H1 (cell line): ENCODE measurements around the gene ANXA3. TPM values are rescaled to one million over a fixed set of nuclear protein-coding genes. Genes with fewer than 3 reads are reported as not detected.

Experiments
- CTCF ChIA-PET: fragments of 300-600 bp; sonication (Branson Sonifier 250); formaldehyde crosslinking; loops from one replicate; lab custom pipeline; 2021; ENCODE audit not compliant: partially characterized antibody; lab: Charles Lee
- POLR2A ChIA-PET: fragments of 300-600 bp; sonication (Branson Sonifier 250); formaldehyde crosslinking; loops from one replicate; lab custom pipeline; 2021; ENCODE audit warnings: inconsistent platforms; ENCODE audit not compliant: partially characterized antibody; lab: Charles Lee
- DNase-seq, 2 experiments: peaks; one replicate each; pipeline versions ENCODE4 v3.0.0 to v3.0.0-alpha.2; 2010 to 2022; ENCODE audit warnings: low spot score in 2 of 2, low read depth in 1 of 2, mixed read lengths in 1 of 2
- FAIRE-seq: peaks from 2 replicates; lab custom pipeline; 2011; peaks lifted over from hg19 to GRCh38; lab: Jason Lieb, UNC
- H2AFZ ChIP-seq: 2 replicates; pipeline ENCODE4 v1.8.1; 2012; ENCODE audit warnings: low read length, inconsistent platforms
- H2AK5ac ChIP-seq: 2 replicates; pipeline ENCODE4 v1.6.1; 2013; ENCODE audit warnings: low read depth, low read length
- H2BK120ac ChIP-seq: replicated peaks from 2 replicates; pipeline ENCODE3; 2013; ENCODE audit warnings: low read depth, low read length, inconsistent platforms
- H2BK12ac ChIP-seq: 2 replicates; pipeline ENCODE4 v1.6.1; 2013; ENCODE audit warnings: low read depth, low read length
- H2BK15ac ChIP-seq: 2 replicates; pipeline ENCODE4 v1.6.1; 2013; ENCODE audit warnings: low read length
- H2BK20ac ChIP-seq: 2 replicates; pipeline ENCODE4 v1.6.1; 2013; ENCODE audit warnings: low read length
- H2BK5ac ChIP-seq: 2 replicates; pipeline ENCODE4 v1.6.1; 2013; ENCODE audit warnings: low read depth, low read length
- H3K14ac ChIP-seq: 2 replicates; pipeline ENCODE4 v1.6.1; 2013; ENCODE audit warnings: inconsistent platforms; ENCODE audit not compliant: insufficient read length
- H3K18ac ChIP-seq: 2 replicates; pipeline ENCODE4 v1.6.1; 2013; ENCODE audit warnings: low read length; ENCODE audit errors: extremely low read depth
- H3K23ac ChIP-seq: 2 replicates; pipeline ENCODE4 v1.6.1; 2013; ENCODE audit warnings: inconsistent platforms; ENCODE audit not compliant: insufficient read length
- H3K23me2 ChIP-seq: 2 replicates; pipeline ENCODE4 v1.6.1; 2013; ENCODE audit warnings: low read depth, low read length
- H3K27ac ChIP-seq: 2 replicates; pipeline ENCODE4 v1.6.1; 2011; ENCODE audit warnings: low read depth, low read length, inconsistent platforms
- H3K27me3 ChIP-seq, 4 experiments: replicated peaks in 1 of 4; 1 replicate in 1 of 4; 2 replicates in 3 of 4; pipeline versions ENCODE4 v1.6.1 to v1.8.1; 2011 to 2013; ENCODE audit warnings: low read length in 3 of 4, mild to moderate bottlenecking in 3 of 4, inconsistent platforms in 2 of 4, mixed read lengths in 2 of 4, moderate library complexity in 1 of 4; ENCODE audit not compliant: control insufficient read depth in 3 of 4, insufficient read depth in 3 of 4; ENCODE audit errors: extremely low read depth in 1 of 4
- H3K36me3 ChIP-seq, 4 experiments: 2 replicates each; pipeline versions ENCODE4 v1.6.1 to v1.8.1; 2011 to 2013; ENCODE audit warnings: mild to moderate bottlenecking in 4 of 4, low read length in 3 of 4, moderate library complexity in 2 of 4, control low read depth in 1 of 4, inconsistent platforms in 1 of 4; ENCODE audit not compliant: insufficient read depth in 4 of 4, control insufficient read depth in 2 of 4
- H3K4ac ChIP-seq: replicated peaks from 2 replicates; pipeline ENCODE3; 2013; ENCODE audit warnings: low read length, low read depth, mixed read lengths, inconsistent platforms; ENCODE audit not compliant: insufficient read length
- H3K4me1 ChIP-seq, 4 experiments: replicated peaks in 1 of 4; 1 replicate in 1 of 4; 2 replicates in 3 of 4; pipeline versions ENCODE4 v1.6.1 to v1.8.1; 2011 to 2013; ENCODE audit warnings: low read length in 3 of 4, inconsistent platforms in 2 of 4, mixed read lengths in 1 of 4; ENCODE audit not compliant: insufficient read depth in 4 of 4, control insufficient read depth in 3 of 4
- H3K4me2 ChIP-seq, 2 experiments: 2 replicates each; pipeline versions ENCODE4 v1.6.1 to v1.8.1; 2011 to 2013; ENCODE audit warnings: low read depth in 2 of 2, low read length in 2 of 2, control low read depth in 1 of 2, inconsistent platforms in 1 of 2, mild to moderate bottlenecking in 1 of 2; ENCODE audit not compliant: insufficient read depth in 1 of 2
- H3K4me3 ChIP-seq, 4 experiments: fragments of 200-600, 300-600 bp in 1 of 4; sonication (generic), shearing (Covaris generic), sonication (Bioruptor Twin) in 1 of 4; 2 replicates each; pipeline versions ENCODE4 v1.5.1 to v1.8.1; 2011 to 2016; ENCODE audit warnings: low read length in 4 of 4, low read depth in 3 of 4, control low read depth in 2 of 4, inconsistent platforms in 2 of 4, mild to moderate bottlenecking in 2 of 4, mixed read lengths in 1 of 4, moderate library complexity in 1 of 4; ENCODE audit not compliant: insufficient read depth in 2 of 4; ENCODE audit errors: extremely low read depth in 1 of 4
- H3K56ac ChIP-seq: replicated peaks from 2 replicates; pipeline ENCODE3; 2013; ENCODE audit warnings: low read depth, mild to moderate bottlenecking, mixed read lengths, low read length, inconsistent platforms; ENCODE audit not compliant: insufficient read length
- H3K79me1 ChIP-seq: 2 replicates; pipeline ENCODE4 v1.6.1; 2013; ENCODE audit warnings: low read depth, low read length, control low read depth
- H3K79me2 ChIP-seq, 2 experiments: 2 replicates each; pipeline versions ENCODE4 v1.6.1 to v1.8.1; 2012 to 2013; ENCODE audit warnings: low read length in 2 of 2, mild to moderate bottlenecking in 2 of 2, inconsistent platforms in 1 of 2; ENCODE audit not compliant: insufficient read depth in 2 of 2, control insufficient read depth in 1 of 2
- H3K9ac ChIP-seq, 4 experiments: replicated peaks in 1 of 4; 1 replicate in 1 of 4; 2 replicates in 3 of 4; pipeline versions ENCODE4 v1.6.1 to v1.8.1; 2011 to 2013; ENCODE audit warnings: low read depth in 3 of 4, low read length in 3 of 4, control low read depth in 2 of 4, mild to moderate bottlenecking in 2 of 4, moderate library complexity in 2 of 4, inconsistent platforms in 1 of 4; ENCODE audit errors: extremely low read depth in 1 of 4
- H3K9me3 ChIP-seq, 2 experiments: 2 replicates each; pipeline versions ENCODE4 v1.6.1 to v1.8.1; 2012 to 2013; ENCODE audit warnings: mild to moderate bottlenecking in 2 of 2, moderate library complexity in 2 of 2, control low read depth in 1 of 2, inconsistent platforms in 1 of 2, low read depth in 1 of 2, low read length in 1 of 2, mixed read lengths in 1 of 2; ENCODE audit not compliant: insufficient read depth in 2 of 2
- H4K20me1 ChIP-seq, 2 experiments: replicated peaks in 1 of 2; 2 replicates each; pipeline versions ENCODE3 to v1.8.1; 2011 to 2013; ENCODE audit warnings: inconsistent platforms in 2 of 2, low read length in 2 of 2, mild to moderate bottlenecking in 1 of 2; ENCODE audit not compliant: insufficient read depth in 2 of 2, control insufficient read depth in 1 of 2
- H4K5ac ChIP-seq: 2 replicates; pipeline ENCODE4 v1.6.1; 2013; ENCODE audit warnings: low read length, low read depth, mixed read lengths, inconsistent platforms; ENCODE audit not compliant: insufficient read length
- H4K8ac ChIP-seq: 2 replicates; pipeline ENCODE4 v1.8.0; 2013; ENCODE audit warnings: mild to moderate bottlenecking, moderate library complexity, low read length, inconsistent platforms; ENCODE audit not compliant: insufficient read depth; ENCODE audit errors: extremely low read depth
- H4K91ac ChIP-seq: replicated peaks from 2 replicates; pipeline ENCODE3; 2013; ENCODE audit warnings: low read length, mixed read lengths, inconsistent platforms; ENCODE audit not compliant: insufficient read length
- CBX5 ChIP-seq: fragments of 300-800, 300-1000 bp; sonication (generic); IDR thresholded peaks from 2 replicates; pipeline ENCODE4 v1.7.1; 2016; ENCODE audit warnings: antibody characterized with exemption, low read length, low read depth
- CBX8 ChIP-seq: fragments of 300-800, 300-1000 bp; sonication (generic); IDR thresholded peaks from 2 replicates; pipeline ENCODE4 v1.7.1; 2016; ENCODE audit warnings: low read depth, low read length, borderline replicate concordance
- CEBPB ChIP-seq: IDR thresholded peaks from 2 replicates; pipeline ENCODE4 v1.6.1; 2012; ENCODE audit warnings: low read depth, low read length
- GABPA ChIP-seq: IDR thresholded peaks from 2 replicates; pipeline ENCODE4 v1.6.1; 2011; ENCODE audit warnings: mild to moderate bottlenecking, low read length, moderate library complexity, borderline replicate concordance; ENCODE audit not compliant: insufficient read depth
- KDM4A ChIP-seq: IDR thresholded peaks from one replicate; pipeline ENCODE4 v1.7.1; 2012; ENCODE audit warnings: low read depth, mild to moderate bottlenecking, moderate library complexity, low read length, inconsistent platforms; ENCODE audit not compliant: severe bottlenecking
- SAP30 ChIP-seq: fragments of 300-600 bp; sonication (generic); IDR thresholded peaks from 2 replicates; pipeline ENCODE4 v1.7.1; 2012; ENCODE audit warnings: low read length, moderate library complexity, mild to moderate bottlenecking, inconsistent platforms; ENCODE audit not compliant: insufficient read depth, insufficient replicate concordance
- WGBS, 2 experiments: shearing (Covaris generic) in 1 of 2; methylation state at CpG; one replicate each; pipeline versions ENCODE4 v1.1.6 to v1.1.7; 2013 to 2015; ENCODE audit warnings: low lambda C conversion rate in 2 of 2, mixed read lengths in 2 of 2, inconsistent platforms in 1 of 2, low coverage in 1 of 2, missing lambda C conversion rate in 1 of 2; ENCODE audit not compliant: insufficient replicate concordance in 2 of 2, insufficient coverage in 1 of 2, insufficient read length in 1 of 2; ENCODE audit errors: extremely low coverage in 1 of 2, missing lambda C conversion rate in 1 of 2; 5-methylcytosine and 5-hydroxymethylcytosine counted together
- polyA plus RNA-seq, 7 experiments: library from polyadenylated mRNA; depleted of rRNA in 3 of 7; stranded (reverse) in 5 of 7; unstranded in 2 of 7; fragments of >200 nt in 5 of 7; fragments of 200-250 nt in 2 of 7; gene quantifications; 1 replicate in 5 of 7; 2 replicates in 1 of 7; 4 replicates in 1 of 7; pipeline versions ENCODE4 v1.2.1 to v1.2.3, GENCODE V29; 2011 to 2013; ENCODE audit warnings: missing spikeins in 2 of 7, mixed read lengths in 2 of 7
- total RNA-seq: library from RNA; stranded (reverse); fragmentation: NEBNext Ultra II Directional; extraction: Animal tissue kit (Norgen Biotek cat#: 25700); gene quantifications from 2 replicates; pipeline ENCODE4 v1.2.1, GENCODE V29; 2021

Gene ANXA3
- total and polyA plus RNA-seq, 2 of the 8 experiments (the other 6 are each of a cell fraction or from before 2014, with no cell fraction given): 10.3 to 27.3 TPM

DNA sequence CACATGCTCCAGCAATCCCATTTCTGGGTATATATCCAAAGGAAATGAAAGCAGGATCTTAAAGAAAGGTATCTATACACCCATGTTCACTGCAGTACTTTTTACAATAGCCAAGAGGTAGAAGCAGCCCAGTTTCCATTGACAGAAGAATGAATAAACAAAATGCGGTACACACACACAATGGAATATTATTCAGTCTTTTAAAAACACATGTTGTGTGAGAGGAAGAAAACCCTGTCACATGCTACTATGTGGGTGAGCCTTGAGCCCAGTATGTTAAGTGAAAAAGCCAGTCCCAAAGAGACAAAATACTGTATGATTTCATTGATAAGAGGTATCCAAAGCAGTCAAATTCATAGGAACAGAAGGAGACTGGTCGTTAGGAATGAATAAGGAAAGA lies 6.3 kb downstream of the ANXA3 start:
- Histone ChIP-seq H3K4me2 (no peak overlapping the region), H3K27ac (no peak overlapping the region)
- CTCF ChIA-PET: no interaction called here

More for the DNA sequence above, 6.3 kb downstream of the ANXA3 start:
- DNase-seq (no peak), FAIRE-seq (no peak)
- Histone ChIP-seq H2BK15ac (no peak overlapping the region), H3K4ac (no peak overlapping the region), H3K14ac (no peak overlapping the region), H4K8ac (no peak overlapping the region), H3K36me3 (no peaks in the 10 kb centered on the region), H3K23ac (no peak overlapping the region), H2AFZ (no peak overlapping the region), H3K18ac (no peak overlapping the region), H3K4me3 (no peak overlapping the region), H4K5ac (no peak overlapping the region), H2BK5ac (no peak overlapping the region), H3K9me3 (no peaks in the 10 kb centered on the region), H3K79me1 (no peaks in the 10 kb centered on the region), H2AK5ac (no peak overlapping the region), H2BK20ac (no peak overlapping the region), H2BK120ac (no peak overlapping the region), H4K20me1 (no peaks in the 10 kb centered on the region), H2BK12ac (no peak overlapping the region), H3K23me2 (no peaks in the 10 kb centered on the region), H4K91ac (no peak overlapping the region), H3K4me1 (peaks cover 7 to 15% (median 10%) of the 10 kb centered on the region in 4 experiments; a peak in 6 of 7 replicates), H3K27me3 (no peaks in the 10 kb centered on the region), H3K79me2 (no peaks in the 10 kb centered on the region), H3K56ac (no peak overlapping the region), H3K9ac (no peak overlapping the region)
- no peak for TF ChIP-seq CBX5
- no peak for TF ChIP-seq CEBPB
- TF ChIP-seq CBX8: no peak
- TF ChIP-seq KDM4A: no peak
- TF ChIP-seq GABPA: no peak
- TF ChIP-seq SAP30: no peak
- POLR2A ChIA-PET: no interaction called here
- 89 to 100% methylated on average over 1 to 2 of the region's 2 CpGs for WGBS, 2 experiments
